Naive B cell (primary cell): ENCODE measurements around the gene BAZ1B. TPM values are rescaled to one million over a fixed set of nuclear protein-coding genes. Genes with fewer than 3 reads are reported as not detected.

Experiments
- ATAC-seq, 2 donors: fragments of 150-1000 bp; cut with Tn5 transposase; 2 replicates each; pipeline ENCODE4 v1.10.0; 2021; ENCODE audit warnings: low read depth in 2 of 2, mild to moderate bottlenecking in 2 of 2, moderate library complexity in 2 of 2
- DNase-seq: peaks from one replicate; pipeline ENCODE4 v3.0.0; 2022
- H3K27ac Mint-ChIP-seq, 6 donors: one replicate each; pipeline ENCODE4 v1.8.0; 2020 to 2022; ENCODE audit warnings: mild to moderate bottlenecking in 6 of 6, mixed read lengths in 6 of 6, moderate library complexity in 5 of 6, inconsistent platforms in 2 of 6
- H3K27me3 Mint-ChIP-seq, 3 donors: one replicate each; pipeline ENCODE4 v1.8.0; 2021 to 2022; ENCODE audit warnings: mixed read lengths in 3 of 3, mild to moderate bottlenecking in 1 of 3
- H3K36me3 Mint-ChIP-seq, 2 donors: one replicate each; pipeline ENCODE4 v1.8.0; 2020 to 2022; ENCODE audit warnings: mixed read lengths in 2 of 2, inconsistent platforms in 1 of 2, mild to moderate bottlenecking in 1 of 2
- H3K4me1 Mint-ChIP-seq, 3 donors: one replicate each; pipeline ENCODE4 v1.8.0; 2020 to 2022; ENCODE audit warnings: mixed read lengths in 3 of 3, inconsistent platforms in 1 of 3, mild to moderate bottlenecking in 1 of 3, moderate library complexity in 1 of 3
- H3K4me3 Mint-ChIP-seq, 8 donors: one replicate each; pipeline ENCODE4 v1.8.0; 2020 to 2022; ENCODE audit warnings: mild to moderate bottlenecking in 8 of 8, mixed read lengths in 8 of 8, moderate library complexity in 8 of 8, inconsistent platforms in 2 of 8
- H3K9me3 Mint-ChIP-seq, 7 donors: one replicate each; pipeline ENCODE4 v1.8.0; 2020 to 2022; ENCODE audit warnings: mixed read lengths in 7 of 7, mild to moderate bottlenecking in 5 of 7, inconsistent platforms in 2 of 7, moderate library complexity in 1 of 7
- polyA plus RNA-seq, 6 donors: library from polyadenylated mRNA; unstranded; fragments of 300-500 nt; fragmentation: Illumina TruSeq; gene quantifications; one replicate each; pipeline ENCODE4 v1.2.3, GENCODE V29; 2021; ENCODE audit warnings: low read depth in 6 of 6

Gene BAZ1B
- polyA plus RNA-seq, 6 donors from 2014 or later: 8.6 to 31.2 (median 13.5) TPM

DNA sequence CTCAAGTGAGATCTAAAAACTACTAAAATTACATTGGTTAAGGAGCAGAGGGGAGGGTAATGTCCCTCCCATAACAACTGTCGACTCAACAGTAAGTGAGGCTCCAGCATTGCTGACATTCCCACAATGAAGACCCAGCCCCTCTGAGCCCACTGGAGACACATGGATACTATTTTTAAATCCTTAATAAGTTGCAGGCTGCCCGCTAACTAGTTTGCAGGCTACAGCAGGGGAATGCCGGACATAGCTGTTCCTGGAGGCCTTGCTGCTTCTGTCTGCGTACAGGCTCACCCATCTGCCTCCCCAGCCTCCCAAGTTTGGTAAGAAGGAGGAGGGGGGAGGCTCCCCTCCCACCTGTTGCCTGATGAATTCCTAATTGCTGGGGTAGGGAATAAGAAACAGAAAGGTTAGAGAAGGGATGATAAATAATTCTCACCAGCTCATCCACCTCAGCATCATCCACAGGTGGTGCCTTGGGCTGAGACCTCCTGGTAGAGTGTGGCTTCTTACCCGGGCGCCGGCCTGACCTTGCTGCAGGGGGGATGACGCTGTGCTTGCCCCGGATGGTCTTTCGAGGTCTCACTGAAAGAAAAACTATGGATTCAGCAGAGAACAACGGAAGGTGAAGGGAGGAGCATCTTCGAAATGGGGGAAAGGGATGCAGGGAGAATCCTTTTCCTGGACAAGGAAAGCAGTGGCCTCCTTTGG lies 78.4 kb downstream of the BAZ1B start:
- H3K4me3 Mint-ChIP-seq: no peak overlapping the region
- peaks cover 15 to 29% of the 10 kb centered on the region in 2 donors for H3K36me3 Mint-ChIP-seq
- DNase-seq: no peak
- peaks cover 0 to 6% (median 0%) of the 10 kb centered on the region in 3 donors for H3K4me1 Mint-ChIP-seq
- H3K9me3 Mint-ChIP-seq: no peaks in the 10 kb centered on the region
- H3K27ac Mint-ChIP-seq: peak overlapping the region in 2 of 6 donors; percentile 65 to 71
- H3K27me3 Mint-ChIP-seq: no peaks in the 10 kb centered on the region
- no peak for ATAC-seq

GRCh38 chr7:73442903-73443500 lies 79.1 kb downstream of the BAZ1B start:
- H3K9me3 Mint-ChIP-seq: no peaks in the 10 kb centered on the region
- DNase-seq (no peak), ATAC-seq (no peak)
- peak overlapping the region in 3 of 6 donors; percentile 4 to 70 (median 67) for H3K27ac Mint-ChIP-seq
- peaks cover 10 to 25% of the 10 kb centered on the region in 2 donors for H3K36me3 Mint-ChIP-seq
- no peaks in the 10 kb centered on the region for H3K27me3 Mint-ChIP-seq
- H3K4me1 Mint-ChIP-seq: peaks cover 0 to 4% (median 0%) of the 10 kb centered on the region in 3 donors
- no peak overlapping the region for H3K4me3 Mint-ChIP-seq

DNA sequence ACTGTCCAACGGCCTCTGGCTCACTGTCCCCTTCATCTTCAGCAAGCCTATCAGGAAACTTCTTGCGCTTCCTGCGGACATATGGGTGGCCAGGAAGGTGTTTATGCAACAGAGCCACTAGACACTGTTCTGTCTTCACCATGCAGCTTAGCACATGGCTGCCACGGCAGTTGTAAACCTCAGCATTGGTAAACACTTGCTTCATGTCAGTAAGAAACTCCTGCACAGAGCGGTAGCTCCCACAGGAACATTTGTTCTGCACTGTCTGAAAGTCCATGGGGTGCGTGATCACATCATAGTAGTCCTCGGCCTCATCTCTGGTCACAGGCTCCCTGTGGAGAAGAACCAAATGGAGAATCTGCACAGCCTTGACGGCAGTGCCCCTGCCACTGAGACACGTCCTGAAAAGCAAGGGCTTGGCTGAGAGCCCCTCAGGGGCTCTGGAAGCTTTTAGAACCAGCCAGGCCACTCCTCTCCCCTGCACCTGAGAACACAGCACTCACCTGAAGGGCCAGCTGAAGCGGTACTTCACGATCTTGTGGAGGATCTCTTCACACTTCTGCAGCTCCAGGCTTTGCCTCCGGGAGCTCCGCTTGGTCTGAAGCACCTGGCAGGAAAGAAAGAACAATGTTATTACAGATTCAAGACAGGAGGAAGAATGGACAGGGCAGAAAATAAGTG lies 79.7 kb downstream of the BAZ1B start:
- no peak for ATAC-seq
- Mint-ChIP-seq H3K9me3 (no peaks in the 10 kb centered on the region), H3K4me1 (peaks cover 0 to 4% (median 0%) of the 10 kb centered on the region in 3 donors), H3K36me3 (peaks cover 9 to 23% of the 10 kb centered on the region in 2 donors), H3K4me3 (no peak overlapping the region), H3K27me3 (no peaks in the 10 kb centered on the region), H3K27ac (peak overlapping the region in 5 of 6 donors; percentile 4 to 70 (median 54))
- no peak for DNase-seq

DNA sequence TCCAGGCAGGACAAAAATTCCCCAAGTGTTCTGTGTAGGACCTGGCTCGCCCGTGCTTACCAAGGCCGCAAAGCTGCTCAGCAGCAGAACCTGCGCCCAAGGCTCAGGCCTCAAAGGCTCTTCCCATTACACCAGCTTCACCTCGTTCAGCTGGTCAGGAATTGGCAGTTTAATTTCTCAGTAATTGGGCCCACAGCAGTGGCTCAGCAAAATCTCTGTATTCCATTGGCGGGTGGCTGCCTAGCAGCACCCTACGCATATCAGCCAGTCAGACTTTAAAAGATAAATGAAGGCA lies 82.7 kb downstream of the BAZ1B start:
- Mint-ChIP-seq H3K36me3 (peaks cover 0 to 13% of the 10 kb centered on the region in 2 donors), H3K4me1 (peaks cover 2 to 5% (median 4%) of the 10 kb centered on the region in 3 donors), H3K9me3 (peaks cover 0 to 3% (median 0%) of the 10 kb centered on the region in 7 donors), H3K4me3 (no peak overlapping the region), H3K27me3 (no peaks in the 10 kb centered on the region), H3K27ac (peak overlapping the region in 3 of 6 donors; percentile 57 to 88 (median 87))
- no peak for DNase-seq
- ATAC-seq: no peak

GRCh38 chr7:73438547-73439409 lies 83.3 kb downstream of the BAZ1B start:
- Mint-ChIP-seq H3K27ac (peak overlapping the region in 3 of 6 donors; percentile 57 to 87 (median 65)), H3K27me3 (no peaks in the 10 kb centered on the region), H3K36me3 (peaks cover 0 to 13% of the 10 kb centered on the region in 2 donors), H3K4me3 (no peak overlapping the region), H3K9me3 (peaks cover 0 to 3% (median 0%) of the 10 kb centered on the region in 7 donors), H3K4me1 (peaks cover 2 to 5% (median 4%) of the 10 kb centered on the region in 3 donors)
- DNase-seq: no peak
- ATAC-seq: no peak

GRCh38 chr7:73437621-73438416 lies 84.3 kb downstream of the BAZ1B start:
- no peak for ATAC-seq
- Mint-ChIP-seq H3K27ac (peak overlapping the region in 3 of 6 donors; percentile 34 to 83 (median 67)), H3K4me1 (peaks cover 4 to 6% (median 5%) of the 10 kb centered on the region in 3 donors), H3K9me3 (peaks cover 0 to 3% (median 0%) of the 10 kb centered on the region in 7 donors), H3K36me3 (peaks cover 0 to 11% of the 10 kb centered on the region in 2 donors), H3K27me3 (no peaks in the 10 kb centered on the region), H3K4me3 (no peak overlapping the region)
- DNase-seq: no peak

DNA sequence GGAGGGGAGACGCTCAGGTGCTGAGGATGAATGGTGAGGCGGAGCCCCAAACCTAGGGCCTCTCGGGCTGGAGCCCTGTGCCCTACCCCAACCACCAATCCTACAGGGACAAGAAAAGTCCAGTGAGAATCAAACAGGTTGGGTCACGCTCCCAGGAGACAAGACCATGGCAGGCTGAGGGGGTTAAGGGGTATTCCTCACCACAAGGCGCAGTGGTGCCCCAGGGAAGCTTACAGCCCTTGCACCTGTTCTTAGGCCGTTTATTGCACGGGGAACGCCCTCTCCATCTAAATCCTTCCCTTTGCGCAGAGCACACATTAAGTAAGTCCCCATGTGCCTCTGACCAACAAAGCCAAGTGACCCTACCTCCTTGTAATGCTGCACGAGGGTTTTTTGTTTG lies 85.0 kb downstream of the BAZ1B start:
- DNase-seq (no peak), ATAC-seq (no peak)
- Mint-ChIP-seq H3K27ac (peak overlapping the region in 1 of 6 donors; percentile 37), H3K4me1 (peaks cover 0 to 10% (median 5%) of the 10 kb centered on the region in 3 donors), H3K9me3 (peaks cover 0 to 3% (median 0%) of the 10 kb centered on the region in 7 donors), H3K4me3 (no peak overlapping the region), H3K27me3 (no peaks in the 10 kb centered on the region), H3K36me3 (peaks cover 0 to 4% of the 10 kb centered on the region in 2 donors)

DNA sequence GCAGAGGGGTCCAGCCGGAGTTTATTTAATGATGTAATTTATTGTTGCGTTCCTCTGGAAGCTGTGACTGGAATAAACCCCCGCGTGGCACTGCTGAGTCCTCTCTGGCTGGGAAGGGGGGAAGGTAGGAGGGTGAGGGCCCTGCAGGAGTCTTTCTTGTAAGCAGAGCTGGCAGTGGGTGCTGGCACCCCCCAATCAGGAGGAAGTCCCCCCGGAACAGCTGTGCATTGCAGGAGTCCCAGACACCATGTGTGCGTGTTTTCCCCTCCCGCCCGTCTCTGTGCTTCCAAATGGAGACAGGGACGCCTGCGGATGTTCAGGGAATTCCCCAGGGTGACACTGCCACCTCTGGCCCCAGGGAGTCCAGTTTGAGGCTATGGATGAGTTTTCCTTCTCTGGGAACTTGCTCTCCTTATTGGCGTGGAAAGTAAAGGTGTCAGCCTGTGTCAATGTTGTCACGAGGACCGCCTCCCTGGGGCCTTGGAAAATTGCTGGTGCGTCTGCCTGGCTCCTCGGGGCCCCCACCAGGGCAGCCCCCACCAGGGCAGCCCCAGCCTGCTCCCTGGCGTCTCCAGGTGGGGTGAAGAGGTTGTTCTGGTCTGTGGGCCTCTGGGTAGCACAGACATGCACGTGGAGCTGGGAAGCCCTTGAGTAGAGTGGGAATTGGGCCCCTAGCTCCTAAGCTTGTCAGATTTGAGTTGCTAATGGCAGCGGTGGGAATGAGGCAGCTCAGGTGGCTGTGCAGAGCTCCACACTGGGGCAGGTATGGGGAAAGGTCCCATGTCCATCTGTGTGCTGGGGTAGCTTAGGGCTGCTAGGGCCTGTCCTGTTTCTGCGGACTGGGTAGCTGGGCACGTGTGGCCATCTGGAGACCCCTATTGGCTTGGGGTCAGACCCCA lies 85.8 kb downstream of the BAZ1B start:
- ATAC-seq: no peak
- no peak overlapping the region for H3K27ac Mint-ChIP-seq
- peaks cover 0 to 10% (median 5%) of the 10 kb centered on the region in 3 donors for H3K4me1 Mint-ChIP-seq
- peak overlapping the region in 2 of 8 donors; percentile 47 to 61 for H3K4me3 Mint-ChIP-seq
- H3K27me3 Mint-ChIP-seq: peaks cover 0 to 4% (median 0%) of the 10 kb centered on the region in 3 donors
- DNase-seq: no peak
- H3K9me3 Mint-ChIP-seq: peaks cover 0 to 3% (median 0%) of the 10 kb centered on the region in 7 donors
- H3K36me3 Mint-ChIP-seq: no peaks in the 10 kb centered on the region

DNA sequence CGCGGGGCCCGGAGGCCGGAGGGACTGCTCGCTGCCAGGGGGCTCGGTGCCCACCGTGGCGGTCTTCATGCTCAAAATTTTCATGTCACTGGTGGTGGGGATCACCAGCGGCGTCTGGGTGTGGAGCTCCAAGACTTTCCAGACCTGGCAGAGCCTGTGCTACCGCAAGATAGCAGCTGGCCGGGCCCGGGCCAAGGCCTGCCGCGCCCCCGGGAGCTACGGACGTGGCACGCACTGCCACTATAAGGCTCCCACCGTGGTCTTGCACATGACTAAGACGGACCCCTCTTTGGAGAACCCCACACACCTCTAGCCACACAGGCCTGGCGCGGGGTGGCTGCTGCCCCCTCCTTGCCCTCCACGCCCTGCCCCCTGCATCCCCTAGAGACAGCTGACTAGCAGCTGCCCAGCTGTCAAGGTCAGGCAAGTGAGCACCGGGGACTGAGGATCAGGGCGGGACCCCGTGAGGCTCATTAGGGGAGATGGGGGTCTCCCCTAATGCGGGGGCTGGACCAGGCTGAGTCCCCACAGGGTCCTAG lies 86.6 kb downstream of the BAZ1B start:
- H3K4me1 Mint-ChIP-seq: peaks cover 0 to 10% (median 5%) of the 10 kb centered on the region in 3 donors
- peaks cover 0 to 4% (median 0%) of the 10 kb centered on the region in 3 donors for H3K27me3 Mint-ChIP-seq
- ATAC-seq: no peak
- H3K27ac Mint-ChIP-seq: no peak overlapping the region
- H3K9me3 Mint-ChIP-seq: peaks cover 0 to 3% (median 0%) of the 10 kb centered on the region in 7 donors
- no peaks in the 10 kb centered on the region for H3K36me3 Mint-ChIP-seq
- H3K4me3 Mint-ChIP-seq: peak overlapping the region in 4 of 8 donors; percentile 35 to 66 (median 60)
- no peak for DNase-seq

DNA sequence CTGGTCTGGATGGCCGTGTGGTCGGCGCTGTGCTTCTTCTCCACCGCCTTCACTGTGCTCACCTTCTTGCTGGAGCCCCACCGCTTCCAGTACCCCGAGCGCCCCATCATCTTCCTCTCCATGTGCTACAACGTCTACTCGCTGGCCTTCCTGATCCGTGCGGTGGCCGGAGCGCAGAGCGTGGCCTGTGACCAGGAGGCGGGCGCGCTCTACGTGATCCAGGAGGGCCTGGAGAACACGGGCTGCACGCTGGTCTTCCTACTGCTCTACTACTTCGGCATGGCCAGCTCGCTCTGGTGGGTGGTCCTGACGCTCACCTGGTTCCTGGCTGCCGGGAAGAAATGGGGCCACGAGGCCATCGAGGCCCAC lies 87.4 kb downstream of the BAZ1B start:
- ATAC-seq (no peak), DNase-seq (no peak)
- H3K4me3 Mint-ChIP-seq: peak overlapping the region; percentile 56 to 91 (median 72)
- H3K4me1 Mint-ChIP-seq: peaks cover 0 to 14% (median 10%) of the 10 kb centered on the region in 3 donors
- peaks cover 0 to 3% (median 0%) of the 10 kb centered on the region in 7 donors for H3K9me3 Mint-ChIP-seq
- H3K27ac Mint-ChIP-seq: peak overlapping the region in 1 of 6 donors; percentile 11
- H3K27me3 Mint-ChIP-seq: peaks cover 0 to 4% (median 0%) of the 10 kb centered on the region in 3 donors
- no peaks in the 10 kb centered on the region for H3K36me3 Mint-ChIP-seq

GRCh38 chr7:73433924-73434700 lies 88.0 kb downstream of the BAZ1B start:
- DNase-seq (no peak), ATAC-seq (peak; percentile 37 to 42)
- peaks cover 0 to 4% (median 0%) of the 10 kb centered on the region in 3 donors for H3K27me3 Mint-ChIP-seq
- peaks cover 0 to 14% (median 11%) of the 10 kb centered on the region in 3 donors for H3K4me1 Mint-ChIP-seq
- peaks cover 0 to 3% (median 0%) of the 10 kb centered on the region in 7 donors for H3K9me3 Mint-ChIP-seq
- peak overlapping the region; percentile 32 to 91 (median 76) for H3K4me3 Mint-ChIP-seq
- no peaks in the 10 kb centered on the region for H3K36me3 Mint-ChIP-seq
- H3K27ac Mint-ChIP-seq: peak overlapping the region in 1 of 6 donors; percentile 11
